ENCODE measurements around the gene PIM1. TPM values are rescaled to one million over a fixed set of nuclear protein-coding genes. Genes with fewer than 3 reads are reported as not detected.

Gene PIM1
- total and polyA plus RNA-seq, 9 of the 15 experiments (the other 6 are each of a cell fraction or from before 2014, with no cell fraction given) = 19.0 to 789 (median 212) TPM

DNA sequence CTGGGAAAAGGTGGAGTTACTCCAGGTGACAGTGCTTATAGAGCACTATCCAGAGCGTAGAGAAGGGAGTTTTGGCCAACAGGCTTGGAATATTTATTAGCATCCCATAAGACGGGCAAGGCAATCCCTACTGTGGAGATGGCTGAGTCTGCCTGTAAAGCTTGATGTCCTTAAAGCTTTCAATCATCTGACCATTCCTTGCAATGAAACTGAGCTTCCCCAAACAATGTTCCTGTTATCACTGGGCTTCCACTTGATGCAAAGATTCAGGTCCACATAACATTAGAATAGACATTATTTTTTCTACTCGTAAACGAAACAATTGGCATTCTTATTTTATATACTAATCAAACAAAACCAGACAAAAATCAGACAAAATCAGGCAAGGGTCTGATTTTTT is 48.4 kb upstream of the PIM1 start:
- FAIRE-seq = no peak
- peaks cover 12 to 20% of the 10 kb centered on the region in 2 experiments for H3K4me1 ChIP-seq (replicated peaks in 1 of 2; ENCODE audit: control insufficient read depth in 2 of 2, insufficient read depth in 2 of 2, low read length in 2 of 2)
- CTCF ChIA-PET (ENCODE audit: low intra/inter-chr PET ratio) = no interaction called here

More for the DNA sequence above, 48.4 kb upstream of the PIM1 start:
- ATAC-seq (no peak), DNase-seq (ENCODE audit: extremely low read depth in 1 of 4, low spot score in 3 of 4) (no peak)
- no TSS peak for BruUV-seq (replicated peaks)
- intact Hi-C loops (cut with micrococcal nuclease) = no loop called here
- H3K9ac ChIP-seq (ENCODE audit: insufficient read depth in 1 of 2, low read depth in 2 of 2, low read length in 2 of 2) = no peak overlapping the region
- H3K36me3 ChIP-seq (ENCODE audit: control insufficient read depth, insufficient read depth, low read length) = no peaks in the 10 kb centered on the region
- H3K79me2 ChIP-seq (ENCODE audit: control insufficient read depth, insufficient read depth, low read length) = no peaks in the 10 kb centered on the region
- no peak overlapping the region for H3K4me2 ChIP-seq (ENCODE audit: insufficient read depth, low read length)
- no peaks in the 10 kb centered on the region for H4K20me1 ChIP-seq (replicated peaks; ENCODE audit: control insufficient read depth, insufficient read depth, low read length)
- TF ChIP-seq ZNF282 (CRISPR knock-in tag; IDR thresholded peaks at IDR 0.05) (no peak), GTF2F1 (IDR thresholded peaks at IDR 0.05; ENCODE audit: low read depth, low read length) (no peak), SP2 (IDR thresholded peaks at IDR 0.05; ENCODE audit: extremely low read depth, low read depth, low read length, poor library complexity, severe bottlenecking) (no peak), BDP1 (IDR thresholded peaks at IDR 0.05; ENCODE audit: insufficient read depth, insufficient read length) (no peak), MAFK (IDR thresholded peaks at IDR 0.05; ENCODE audit: low read length) (no peak), ZNF12 (CRISPR knock-in tag; IDR thresholded peaks at IDR 0.05) (no peak), MEF2D (tag; conservative IDR thresholded peaks at IDR 0.05; ENCODE audit: low read depth) (no peak), YBX1 (IDR thresholded peaks at IDR 0.05) (no peak), RAD51 (IDR thresholded peaks at IDR 0.05; ENCODE audit: borderline replicate concordance, low read depth) (no peak), KDM1A (IDR thresholded peaks at IDR 0.05) (no peak)
- TF ChIP-seq, protein P1, sequence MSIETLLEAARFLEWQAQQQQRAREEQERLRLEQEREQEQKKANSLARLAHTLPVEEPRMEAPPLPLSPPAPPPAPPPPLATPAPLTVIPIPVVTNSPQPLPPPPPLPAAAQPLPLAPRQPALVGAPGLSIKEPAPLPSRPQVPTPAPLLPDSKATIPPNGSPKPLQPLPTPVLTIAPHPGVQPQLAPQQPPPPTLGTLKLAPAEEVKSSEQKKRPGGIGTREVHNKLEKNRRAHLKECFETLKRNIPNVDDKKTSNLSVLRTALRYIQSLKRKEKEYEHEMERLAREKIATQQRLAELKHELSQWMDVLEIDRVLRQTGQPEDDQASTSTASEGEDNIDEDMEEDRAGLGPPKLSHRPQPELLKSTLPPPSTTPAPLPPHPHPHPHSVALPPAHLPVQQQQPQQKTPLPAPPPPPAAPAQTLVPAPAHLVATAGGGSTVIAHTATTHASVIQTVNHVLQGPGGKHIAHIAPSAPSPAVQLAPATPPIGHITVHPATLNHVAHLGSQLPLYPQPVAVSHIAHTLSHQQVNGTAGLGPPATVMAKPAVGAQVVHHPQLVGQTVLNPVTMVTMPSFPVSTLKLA (conservative IDR thresholded peaks at IDR 0.05) = no peak
- TF ChIP-seq, protein P2, sequence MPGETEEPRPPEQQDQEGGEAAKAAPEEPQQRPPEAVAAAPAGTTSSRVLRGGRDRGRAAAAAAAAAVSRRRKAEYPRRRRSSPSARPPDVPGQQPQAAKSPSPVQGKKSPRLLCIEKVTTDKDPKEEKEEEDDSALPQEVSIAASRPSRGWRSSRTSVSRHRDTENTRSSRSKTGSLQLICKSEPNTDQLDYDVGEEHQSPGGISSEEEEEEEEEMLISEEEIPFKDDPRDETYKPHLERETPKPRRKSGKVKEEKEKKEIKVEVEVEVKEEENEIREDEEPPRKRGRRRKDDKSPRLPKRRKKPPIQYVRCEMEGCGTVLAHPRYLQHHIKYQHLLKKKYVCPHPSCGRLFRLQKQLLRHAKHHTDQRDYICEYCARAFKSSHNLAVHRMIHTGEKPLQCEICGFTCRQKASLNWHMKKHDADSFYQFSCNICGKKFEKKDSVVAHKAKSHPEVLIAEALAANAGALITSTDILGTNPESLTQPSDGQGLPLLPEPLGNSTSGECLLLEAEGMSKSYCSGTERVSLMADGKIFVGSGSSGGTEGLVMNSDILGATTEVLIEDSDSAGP (CRISPR knock-in tag; IDR thresholded peaks at IDR 0.05) = no peak
- TF ChIP-seq, protein P3, sequence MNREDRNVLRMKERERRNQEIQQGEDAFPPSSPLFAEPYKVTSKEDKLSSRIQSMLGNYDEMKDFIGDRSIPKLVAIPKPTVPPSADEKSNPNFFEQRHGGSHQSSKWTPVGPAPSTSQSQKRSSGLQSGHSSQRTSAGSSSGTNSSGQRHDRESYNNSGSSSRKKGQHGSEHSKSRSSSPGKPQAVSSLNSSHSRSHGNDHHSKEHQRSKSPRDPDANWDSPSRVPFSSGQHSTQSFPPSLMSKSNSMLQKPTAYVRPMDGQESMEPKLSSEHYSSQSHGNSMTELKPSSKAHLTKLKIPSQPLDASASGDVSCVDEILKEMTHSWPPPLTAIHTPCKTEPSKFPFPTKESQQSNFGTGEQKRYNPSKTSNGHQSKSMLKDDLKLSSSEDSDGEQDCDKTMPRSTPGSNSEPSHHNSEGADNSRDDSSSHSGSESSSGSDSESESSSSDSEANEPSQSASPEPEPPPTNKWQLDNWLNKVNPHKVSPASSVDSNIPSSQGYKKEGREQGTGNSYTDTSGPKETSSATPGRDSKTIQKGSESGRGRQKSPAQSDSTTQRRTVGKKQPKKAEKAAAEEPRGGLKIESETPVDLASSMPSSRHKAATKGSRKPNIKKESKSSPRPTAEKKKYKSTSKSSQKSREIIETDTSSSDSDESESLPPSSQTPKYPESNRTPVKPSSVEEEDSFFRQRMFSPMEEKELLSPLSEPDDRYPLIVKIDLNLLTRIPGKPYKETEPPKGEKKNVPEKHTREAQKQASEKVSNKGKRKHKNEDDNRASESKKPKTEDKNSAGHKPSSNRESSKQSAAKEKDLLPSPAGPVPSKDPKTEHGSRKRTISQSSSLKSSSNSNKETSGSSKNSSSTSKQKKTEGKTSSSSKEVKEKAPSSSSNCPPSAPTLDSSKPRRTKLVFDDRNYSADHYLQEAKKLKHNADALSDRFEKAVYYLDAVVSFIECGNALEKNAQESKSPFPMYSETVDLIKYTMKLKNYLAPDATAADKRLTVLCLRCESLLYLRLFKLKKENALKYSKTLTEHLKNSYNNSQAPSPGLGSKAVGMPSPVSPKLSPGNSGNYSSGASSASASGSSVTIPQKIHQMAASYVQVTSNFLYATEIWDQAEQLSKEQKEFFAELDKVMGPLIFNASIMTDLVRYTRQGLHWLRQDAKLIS (CRISPR knock-in tag; IDR thresholded peaks at IDR 0.05) = no peak
- TF ChIP-seq, protein P4, sequence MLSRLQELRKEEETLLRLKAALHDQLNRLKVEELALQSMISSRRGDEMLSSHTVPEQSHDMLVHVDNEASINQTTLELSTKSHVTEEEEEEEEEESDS (CRISPR knock-in tag; IDR thresholded peaks at IDR 0.05) = no peak
- POLR2A ChIA-PET = interaction anchor here (1.2 to 1.4 kb wide), 2 partner anchors 11 to 62 kb away, joined by 3 to 4 read pairs; no protein-coding TSS in a partner anchor
- H3K9me3 ChIP-seq (replicated peaks; ENCODE audit: control insufficient read depth, insufficient read depth, low read depth, low read length) = no peaks in the 10 kb centered on the region
- no peaks in the 10 kb centered on the region for H3K9me1 ChIP-seq (ENCODE audit: control insufficient read depth, insufficient read depth, low read length)
- in situ Hi-C loops (cut with MboI) = no loop called here
- WGBS (ENCODE audit: insufficient coverage, low coverage, missing lambda C conversion rate) = 33% methylated on average over 4 of the region's 4 CpGs
- H2AFZ ChIP-seq (ENCODE audit: low read depth, low read length) = no peak overlapping the region
- H3K27me3 ChIP-seq (ENCODE audit: control insufficient read depth in 2 of 2, insufficient read depth in 2 of 2, low read length in 2 of 2) = no peaks in the 10 kb centered on the region
- no peak overlapping the region for H3K4me3 ChIP-seq
- no peak overlapping the region for H3K27ac ChIP-seq (ENCODE audit: extremely low read depth, low read depth, low read length)
